Left kidney (tissue), 2 donors: ENCODE measurements around the gene FAXDC2. TPM values are rescaled to one million over a fixed set of nuclear protein-coding genes. Genes with fewer than 3 reads are reported as not detected.
"Not testable (repeated sequence)": the region's sequence is repeated elsewhere in the genome, so short reads cannot be mapped to it uniquely, and the experiment has no call there.

Experiments
- DNase-seq: peaks from one replicate; pipeline ENCODE4 v3.0.0-alpha.2; 2013
- polyA plus RNA-seq: library from polyadenylated mRNA; unstranded; fragments of 120-200 nt; gene quantifications from one replicate; pipeline ENCODE4 v1.2.1, GENCODE V29; 2013; ENCODE audit not compliant: insufficient read length

FAXDC2 gene
- polyA plus RNA-seq, 1 donor = 42.6 TPM

DNA sequence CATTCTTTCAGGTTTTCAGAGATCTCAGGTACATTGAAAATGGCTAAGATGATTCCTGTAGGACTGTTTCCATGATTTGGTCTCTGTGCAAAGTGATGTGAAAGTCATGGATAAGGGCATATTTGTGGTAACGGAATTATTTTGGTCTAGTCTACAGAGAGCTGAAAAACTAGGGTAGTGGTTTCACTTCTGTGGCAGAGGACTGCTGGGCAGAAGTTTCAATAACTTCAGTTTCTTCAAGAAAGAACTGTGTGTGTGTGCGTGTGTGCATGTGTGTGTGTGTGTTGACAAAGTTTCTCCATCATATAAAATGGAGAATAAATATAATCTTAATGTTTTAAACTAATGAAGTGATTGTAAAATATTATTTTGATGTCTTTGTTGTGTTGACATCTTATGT lies 12.4 kb upstream of the FAXDC2 start:
- no peak for DNase-seq

DNA sequence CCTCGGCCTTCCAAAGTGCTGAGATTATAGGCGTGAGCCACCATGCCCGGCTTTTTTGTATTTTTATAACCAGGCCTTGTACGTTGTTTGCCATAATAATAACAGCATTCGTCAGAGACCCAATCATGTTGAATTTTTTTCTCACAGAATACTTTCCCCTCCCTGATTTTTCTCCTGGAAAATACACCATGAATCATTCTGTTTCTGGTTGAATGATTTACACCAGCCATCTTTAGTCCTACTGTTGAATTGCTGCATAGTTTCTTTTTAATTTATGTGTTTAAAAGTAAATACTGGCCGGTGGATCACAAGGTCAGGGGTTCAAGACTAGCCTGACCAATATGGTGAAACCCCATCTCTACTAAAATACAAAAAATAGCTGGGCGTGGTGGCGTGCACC lies 11.5 kb upstream of the FAXDC2 start:
- DNase-seq = no peak

DNA sequence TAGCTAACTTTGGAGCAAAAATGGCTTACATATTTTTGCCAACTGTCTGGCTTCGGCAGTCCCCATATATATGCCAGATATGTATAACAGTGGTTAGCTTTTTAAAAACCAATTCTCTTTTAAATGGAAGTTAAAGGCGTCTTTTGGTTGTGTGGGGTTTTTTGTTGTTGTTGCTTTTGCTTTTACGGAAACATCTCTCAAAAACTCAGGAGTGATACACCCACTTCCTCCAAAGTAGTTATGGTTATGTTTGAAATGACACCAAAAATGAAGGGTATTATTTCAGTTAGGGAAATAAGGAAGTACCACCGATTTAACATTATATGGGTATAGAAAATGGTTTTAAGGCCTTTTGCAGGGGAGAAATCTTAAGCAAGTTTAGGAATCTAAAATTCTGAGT lies 10.4 kb upstream of the FAXDC2 start:
- no peak for DNase-seq

DNA sequence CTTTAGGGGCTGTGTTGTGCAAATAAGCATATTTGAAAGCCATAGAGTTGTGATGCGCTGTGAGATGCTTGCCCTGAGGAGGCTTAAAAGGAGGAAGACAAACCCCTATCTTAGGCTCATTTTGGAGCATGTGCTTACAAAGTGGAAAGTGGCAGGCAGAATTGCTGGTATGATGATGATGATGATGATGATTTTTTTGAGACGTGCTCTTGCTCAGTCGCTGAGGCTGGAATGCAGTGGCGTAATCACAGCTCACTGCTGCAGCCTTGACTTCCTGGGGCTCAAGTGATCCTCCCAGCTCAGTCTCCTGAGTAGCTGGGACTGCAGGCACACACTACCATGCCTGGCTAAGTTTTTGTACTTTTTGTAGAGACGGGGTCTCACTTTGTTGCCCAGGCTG lies 9.7 kb upstream of the FAXDC2 start:
- DNase-seq = no peak

DNA sequence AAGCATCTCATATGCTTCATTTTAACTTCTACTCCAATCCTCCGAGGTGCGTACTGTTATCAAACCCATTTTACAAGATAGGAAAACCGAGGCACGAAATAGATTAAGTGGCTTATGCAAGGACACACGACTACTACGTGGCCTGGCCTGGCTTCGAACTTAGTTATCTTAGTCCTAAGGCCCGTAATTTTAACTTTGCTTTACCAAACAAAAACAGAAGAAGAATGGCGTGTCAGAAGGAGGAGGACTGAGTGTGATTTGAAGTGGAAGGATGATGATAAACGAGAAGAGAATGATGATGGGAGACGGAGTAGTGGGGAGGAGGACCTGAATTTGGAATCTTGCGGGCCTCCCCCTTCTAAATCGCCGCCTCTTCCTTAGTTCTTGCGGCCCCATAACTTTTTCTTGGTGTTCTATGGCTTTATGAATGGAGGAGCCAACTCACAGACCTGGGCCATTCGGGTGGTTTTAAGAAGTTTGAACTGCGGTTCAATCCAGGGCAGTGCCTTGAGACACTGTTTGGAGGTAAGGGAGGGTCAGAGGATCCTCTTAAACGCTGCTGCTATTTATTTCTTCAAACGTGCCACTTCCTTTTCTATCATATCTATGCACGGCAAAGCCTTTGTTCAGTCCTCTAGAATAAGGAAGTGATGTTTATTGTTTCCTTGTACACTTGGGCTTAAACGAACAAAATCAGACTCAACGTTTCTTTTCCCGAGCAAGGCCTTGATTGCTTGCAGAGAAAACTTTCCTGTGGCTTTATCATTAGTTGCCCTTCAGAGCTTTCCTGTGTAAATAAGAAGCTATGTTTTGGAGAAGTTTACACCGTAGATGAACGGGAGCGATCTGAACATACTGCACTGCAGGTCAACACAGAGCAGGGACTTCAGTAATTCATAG lies 8.8 kb upstream of the FAXDC2 start:
- no peak for DNase-seq

DNA sequence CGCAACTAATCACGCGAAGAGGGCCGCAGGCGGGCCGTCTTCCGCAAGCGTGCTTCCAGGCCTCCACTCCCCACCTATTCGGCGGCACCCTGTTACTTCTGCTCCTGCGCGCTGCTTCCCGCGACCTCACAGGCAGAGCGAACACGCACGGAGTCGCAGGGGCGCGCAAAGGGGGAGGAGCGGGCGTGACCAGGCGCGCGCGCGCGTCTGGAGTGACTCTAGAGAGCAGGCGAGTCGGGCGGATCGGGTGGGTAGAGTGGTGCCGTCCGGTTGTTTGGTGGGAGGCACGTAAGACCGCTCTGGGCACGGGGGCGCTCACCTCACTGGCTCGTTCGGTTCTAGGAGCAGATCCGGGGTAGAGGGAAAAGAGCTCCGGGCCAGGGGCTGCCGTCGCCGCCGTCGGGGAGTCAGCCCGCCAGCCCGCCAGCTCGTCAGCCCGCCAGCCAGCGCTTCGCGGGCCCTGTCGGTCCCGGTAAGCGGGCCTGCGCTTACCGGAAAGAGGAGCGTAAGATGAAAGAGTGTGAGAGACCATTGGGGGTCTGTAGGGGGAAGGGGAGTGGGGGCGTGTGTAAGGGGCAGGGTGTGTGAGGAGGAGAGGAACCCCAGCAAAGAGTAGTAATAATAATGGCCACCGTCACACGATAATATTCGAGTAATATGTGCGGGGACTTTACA lies 8.0 kb upstream of the FAXDC2 start, which contains the start of gene CNOT8:
Gene CNOT8 (plus strand): TSS at position 331 of the 675 bp plus-strand sequence. CDS start 4,652 bp downstream, outside the sequence.
- DNase-seq = peak; percentile 97

DNA sequence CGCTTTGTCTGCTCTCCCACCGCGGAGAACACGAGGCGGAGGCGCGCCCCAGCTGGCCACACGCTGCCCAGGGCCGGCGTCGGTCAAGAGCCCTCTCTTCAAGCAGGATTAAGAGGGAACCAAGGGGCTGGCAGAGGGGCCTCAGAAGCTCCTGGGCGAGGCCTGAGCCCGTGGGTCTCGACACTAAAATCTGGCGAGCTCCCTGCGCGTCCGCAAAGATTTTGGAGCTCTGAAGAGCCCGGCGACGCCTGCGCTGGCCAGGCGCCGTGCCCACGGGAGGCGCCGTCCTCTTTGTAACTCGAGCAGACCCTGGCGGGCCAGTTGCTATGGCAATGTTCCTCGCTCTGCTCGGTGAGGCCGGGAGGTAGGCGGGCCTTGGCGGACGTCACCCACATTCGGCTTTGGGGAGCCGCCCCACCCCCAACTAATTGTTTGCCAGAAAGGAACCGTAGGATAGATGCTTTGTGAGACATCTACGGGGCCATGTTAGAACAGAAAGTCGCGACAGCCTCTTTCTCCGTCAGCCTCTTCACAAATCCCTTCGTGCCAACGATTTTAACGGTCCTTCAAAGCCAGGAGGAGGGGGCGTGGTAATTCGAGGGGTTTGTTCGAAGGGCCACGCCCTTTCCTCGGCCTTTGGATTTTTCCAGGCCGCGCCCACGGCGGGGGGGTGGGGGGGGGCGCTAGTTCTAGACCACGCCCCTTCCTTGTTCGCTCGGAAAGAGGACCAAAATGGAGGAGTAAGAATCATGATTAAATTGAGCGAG lies 7.3 kb upstream of the FAXDC2 start:
- DNase-seq = peak; percentile 96

DNA sequence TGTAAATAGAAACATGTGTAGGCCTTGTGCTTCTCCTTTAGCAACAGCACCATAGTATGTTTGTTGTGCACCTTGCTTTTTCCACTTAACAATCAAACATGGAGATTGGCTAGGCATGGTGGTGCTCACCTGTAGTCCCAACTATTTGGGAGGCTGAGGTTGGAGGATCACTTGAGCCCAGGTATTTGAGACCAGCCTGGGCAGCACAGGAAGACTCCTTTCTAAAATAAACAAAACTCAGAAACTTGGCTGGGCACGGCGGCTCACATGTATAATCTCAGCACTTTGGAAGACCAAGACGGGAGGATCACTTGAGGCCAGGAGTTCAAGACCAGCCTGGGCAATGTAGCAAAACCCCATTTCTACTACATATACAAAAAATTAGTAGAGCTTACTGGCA lies 948 bp upstream of the FAXDC2 start:
- no peak for DNase-seq

DNA sequence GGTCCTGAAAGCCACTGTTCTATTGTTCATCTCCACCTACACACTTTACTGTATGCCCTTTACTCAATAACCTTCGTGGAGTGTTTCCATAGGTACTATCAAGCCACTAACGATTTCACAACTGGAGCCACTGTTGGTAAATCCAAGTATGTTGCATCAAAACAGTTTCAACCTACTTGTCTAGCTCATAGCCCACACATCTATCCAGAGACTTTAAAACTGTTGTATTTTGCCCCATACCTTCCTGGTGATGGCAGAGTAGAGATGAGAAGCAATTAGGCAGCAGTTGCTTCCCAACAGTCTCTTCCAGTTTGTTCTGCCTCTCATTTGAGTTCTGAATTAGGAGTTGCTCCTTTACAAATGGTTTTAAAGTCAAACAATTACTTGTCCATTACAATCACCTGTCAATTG lies 607 bp downstream of the FAXDC2 start:
- no peak for DNase-seq

DNA sequence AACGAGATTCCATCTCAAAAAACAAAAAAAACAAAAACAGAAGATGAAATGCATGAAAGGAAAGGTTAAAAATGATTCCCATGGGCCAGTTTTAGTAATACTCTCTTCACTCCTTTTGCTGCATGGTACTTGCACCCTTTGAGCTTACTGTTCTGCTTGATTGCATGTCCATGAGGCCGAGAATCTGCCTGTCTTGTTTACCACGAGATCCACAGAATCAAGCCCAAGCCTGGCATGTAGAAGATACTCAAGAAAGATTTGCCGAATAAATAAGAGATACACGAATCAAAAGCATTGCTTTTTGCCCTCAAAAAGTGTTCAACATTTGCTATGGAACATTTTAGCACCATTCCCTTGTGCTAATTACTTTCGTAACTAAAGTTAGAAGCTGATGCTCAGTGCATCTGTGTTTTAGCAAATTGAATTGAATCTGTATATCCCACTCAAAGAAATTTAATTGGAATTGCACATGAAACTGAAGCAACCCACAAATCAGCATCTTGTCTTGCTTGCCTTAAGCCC lies 1.1 kb downstream of the FAXDC2 start:
- DNase-seq = no peak

DNA sequence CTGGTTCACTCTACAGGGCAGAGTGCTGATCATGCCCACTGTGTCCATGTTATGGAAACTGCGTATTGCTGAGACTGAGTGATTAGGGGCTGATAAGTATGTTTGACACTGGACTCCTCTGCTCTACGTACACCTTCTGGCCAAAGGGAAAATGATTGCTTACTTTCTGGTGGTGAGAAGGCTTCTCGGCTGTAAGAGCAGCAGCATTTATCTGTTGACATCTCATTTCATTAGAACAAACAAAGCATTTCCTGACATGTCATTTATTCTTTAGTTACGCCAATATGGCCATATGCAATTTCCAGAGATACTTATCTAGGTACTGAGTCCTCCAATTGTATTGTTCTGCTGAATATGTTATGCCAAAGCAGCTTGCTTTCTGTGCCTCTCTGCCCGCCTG lies 5.6 kb downstream of the FAXDC2 start:
- DNase-seq = no peak

DNA sequence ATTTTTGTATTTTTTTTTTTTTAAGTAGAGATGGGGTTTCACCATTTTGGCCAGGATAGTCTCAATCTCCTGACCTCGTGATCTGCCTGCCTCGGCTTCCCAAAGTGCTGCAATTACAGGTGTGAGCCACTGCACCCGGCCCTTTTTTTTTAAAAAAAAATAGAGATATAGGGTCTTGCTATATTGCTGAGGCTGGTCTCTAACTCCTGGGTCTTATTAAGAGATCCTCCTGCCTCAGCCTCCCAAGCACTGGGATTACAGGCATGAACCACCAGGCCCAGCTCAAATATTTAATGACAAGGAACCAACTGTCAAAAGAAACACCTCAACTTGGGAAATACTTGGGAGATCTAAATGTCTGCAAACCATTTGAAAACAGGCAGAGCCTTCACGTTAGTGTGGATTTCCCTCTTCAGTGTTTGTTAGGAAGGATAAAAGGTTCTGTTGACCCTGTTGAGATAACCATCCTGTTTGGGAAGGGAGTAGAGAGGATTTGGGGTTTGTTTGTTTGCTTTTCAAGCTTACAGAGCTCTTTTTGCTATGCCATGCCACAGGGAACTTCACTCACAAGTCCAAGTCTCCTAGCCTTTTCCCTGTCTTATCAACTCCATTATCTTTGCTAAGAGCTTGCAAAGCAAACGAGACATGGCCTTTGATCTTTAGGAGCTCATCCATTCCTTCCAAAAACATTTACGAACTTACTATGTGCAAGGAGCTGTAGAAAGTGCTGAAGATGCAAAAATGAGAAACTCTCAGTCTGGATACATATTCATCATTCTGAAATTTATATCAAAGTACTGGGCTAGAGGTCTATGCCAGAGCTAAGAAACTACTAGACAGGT lies 7.5 kb downstream of the FAXDC2 start:
- DNase-seq = no peak

DNA sequence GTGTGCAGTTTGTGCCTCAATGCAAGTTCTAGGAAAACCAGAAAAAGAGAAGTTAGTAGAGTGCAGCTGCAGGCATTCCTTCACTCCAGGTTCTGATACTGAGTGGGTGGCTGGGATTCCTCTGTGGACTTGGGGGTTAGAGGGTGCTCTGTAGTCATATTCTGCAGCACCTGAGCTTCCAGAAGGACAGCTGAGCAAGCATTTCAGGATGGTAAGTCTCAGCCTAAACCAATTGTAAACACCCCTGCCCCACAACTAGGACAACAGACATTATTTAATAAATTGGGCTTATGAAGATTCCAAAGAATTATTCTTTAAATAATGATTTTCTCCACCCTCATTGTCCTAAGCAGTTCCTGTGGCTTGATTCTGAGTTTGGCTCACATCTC lies 9.1 kb downstream of the FAXDC2 start:
- no peak for DNase-seq

DNA sequence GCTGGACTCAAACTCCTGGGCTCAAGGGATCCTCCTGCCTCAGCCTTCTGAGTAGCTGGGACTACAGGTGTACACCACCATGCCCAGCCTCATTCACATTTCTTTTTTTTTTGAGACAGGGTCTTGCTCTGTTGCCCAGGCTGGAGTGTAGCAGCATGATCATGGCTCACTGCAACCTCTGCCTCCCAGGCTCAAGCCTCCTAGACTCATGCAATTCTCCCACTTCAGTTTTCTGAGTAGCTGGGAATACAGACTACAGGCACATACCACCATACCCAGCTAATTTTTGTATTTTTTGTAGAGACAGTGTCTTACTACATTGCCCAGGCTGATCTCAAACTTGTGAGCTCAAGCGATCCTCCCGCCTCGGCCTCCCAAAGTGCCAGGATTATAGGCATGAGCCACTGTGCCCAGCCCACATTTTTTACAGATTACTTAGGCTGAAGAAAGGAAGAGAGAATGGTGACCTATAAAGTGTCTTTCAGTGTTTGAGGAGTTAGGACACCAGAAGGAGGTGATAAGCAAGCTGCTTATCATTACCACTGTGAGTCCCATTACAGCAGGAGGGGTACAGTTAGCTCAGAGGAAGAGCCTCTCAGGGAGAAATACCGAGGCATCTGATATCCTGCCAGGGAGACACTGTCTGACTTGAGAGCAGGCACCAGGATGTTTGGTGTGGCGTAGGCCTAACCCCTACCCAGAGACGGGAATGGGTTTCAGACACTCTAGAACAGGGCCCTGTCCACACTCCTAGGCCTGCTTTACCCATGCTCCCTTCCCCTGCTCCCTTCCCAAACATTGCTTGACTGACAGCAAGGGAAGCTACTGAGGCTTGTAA lies 9.7 kb downstream of the FAXDC2 start:
- DNase-seq = no peak

DNA sequence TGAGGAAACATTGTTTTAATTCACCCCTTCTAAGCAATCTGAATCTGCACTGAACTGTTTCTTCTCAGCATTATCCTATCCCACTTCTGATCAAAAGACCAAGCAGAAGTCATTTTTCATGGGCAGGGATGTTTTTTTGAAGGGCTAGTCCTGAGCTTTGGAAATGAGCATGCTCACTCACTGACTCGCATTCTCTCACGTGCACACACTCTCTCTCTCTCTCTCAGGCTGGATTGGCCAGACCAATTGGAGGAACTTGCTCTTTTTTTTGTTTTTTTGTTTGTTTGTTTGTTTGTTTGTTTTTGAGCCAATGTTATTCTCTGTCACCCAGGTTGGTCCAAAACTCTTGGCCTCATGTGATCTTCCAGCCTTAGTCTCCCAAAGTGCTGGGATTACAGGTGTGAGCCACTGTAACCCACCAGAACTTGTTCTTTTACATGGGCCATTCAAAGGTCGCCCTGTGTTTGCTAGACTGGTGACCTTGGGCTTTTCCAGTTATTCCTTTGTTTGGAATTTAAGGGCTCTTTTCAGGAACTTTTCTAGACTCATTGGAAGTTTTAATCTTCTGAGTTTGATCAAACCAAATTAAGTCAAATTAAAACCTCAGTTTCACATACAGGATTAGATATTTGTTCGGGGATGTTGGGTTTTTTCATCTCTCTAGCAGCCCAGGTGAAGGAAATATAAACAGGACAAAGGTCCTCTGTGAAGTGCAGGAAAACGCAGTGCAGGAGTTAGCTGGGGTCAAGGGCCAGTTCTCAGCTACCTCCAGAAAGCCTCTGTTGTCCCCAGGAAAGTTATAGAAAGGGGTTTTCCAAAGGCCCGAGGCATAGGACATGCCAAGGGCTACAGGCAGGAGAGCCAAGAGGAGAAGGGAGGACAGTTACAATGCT lies 13.1 kb downstream of the FAXDC2 start:
- no peak for DNase-seq

DNA sequence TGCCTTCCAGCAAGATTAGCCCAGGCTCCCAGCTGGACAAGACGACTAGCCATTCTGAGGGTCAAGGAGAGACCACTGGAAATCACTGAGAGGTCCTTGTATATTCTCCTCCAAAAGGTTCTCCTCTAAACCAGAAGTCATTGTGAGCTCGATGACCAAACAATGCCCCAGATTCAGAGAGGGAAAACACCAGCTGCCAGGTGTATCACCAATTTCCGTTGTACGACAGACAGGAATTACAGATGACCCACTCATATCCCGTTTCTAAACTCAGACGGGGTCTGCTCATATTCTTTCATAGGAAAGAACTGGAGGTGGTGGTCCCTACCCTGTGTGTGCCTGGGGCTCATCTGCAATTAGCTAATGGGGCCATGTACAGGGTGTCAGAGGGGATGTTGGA lies 14.2 kb downstream of the FAXDC2 start:
- no peak for DNase-seq

DNA sequence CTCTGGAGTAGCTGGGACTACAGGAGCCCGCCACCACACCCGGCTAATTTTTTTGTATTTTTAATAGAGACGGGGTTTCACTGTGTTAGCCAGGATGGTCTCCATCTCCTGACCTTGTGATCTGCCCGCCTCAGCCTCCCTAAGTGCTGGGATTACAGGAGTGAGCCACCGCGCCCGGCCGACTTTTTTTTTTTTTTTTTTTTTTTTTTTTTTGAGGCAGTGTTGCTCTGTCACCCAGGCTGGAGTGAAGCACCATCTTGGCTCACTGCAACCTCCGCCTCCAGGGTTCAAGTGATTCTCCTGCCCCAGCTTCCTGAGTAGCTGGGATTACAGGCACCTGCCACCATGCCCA lies 14.7 kb downstream of the FAXDC2 start:
- not testable (repeated sequence) for DNase-seq

DNA sequence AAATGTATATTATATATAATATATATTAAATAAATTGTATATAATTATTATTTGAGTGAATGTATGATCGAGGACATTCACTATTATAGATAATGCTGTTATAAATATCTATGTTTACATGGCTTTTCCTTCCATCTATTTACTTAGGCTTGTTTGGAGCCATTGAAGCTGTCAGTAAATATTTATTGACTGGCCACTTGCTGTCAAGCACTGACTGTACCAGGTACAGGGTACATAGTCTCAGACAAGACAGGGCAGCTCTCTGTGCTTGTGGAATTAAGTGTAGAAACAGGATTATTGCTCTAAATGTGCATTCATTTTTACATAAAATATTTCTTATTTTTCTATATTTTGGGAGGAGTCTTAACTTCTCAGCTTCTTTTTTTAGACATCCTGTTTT lies 16.4 kb downstream of the FAXDC2 start:
- DNase-seq = no peak

DNA sequence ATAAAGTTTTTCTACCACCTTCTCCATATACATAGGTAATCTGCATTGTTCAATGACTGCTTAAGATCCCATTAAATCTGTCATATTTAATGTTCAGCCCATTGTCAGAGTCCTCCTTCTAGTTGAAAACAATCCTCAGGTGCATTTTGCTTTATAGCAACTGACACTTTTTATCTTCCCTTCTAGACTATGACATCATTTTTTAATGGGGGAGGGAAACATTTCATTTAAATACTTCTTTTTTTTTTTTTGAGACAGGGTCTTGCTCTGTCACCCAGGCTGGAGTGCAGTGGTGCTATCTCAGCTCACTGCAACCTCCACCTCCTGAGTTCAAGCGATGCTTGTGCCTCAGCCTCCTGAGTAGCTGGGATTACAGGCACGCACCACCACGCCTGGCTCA lies 17.6 kb downstream of the FAXDC2 start:
- DNase-seq = not testable (repeated sequence)

DNA sequence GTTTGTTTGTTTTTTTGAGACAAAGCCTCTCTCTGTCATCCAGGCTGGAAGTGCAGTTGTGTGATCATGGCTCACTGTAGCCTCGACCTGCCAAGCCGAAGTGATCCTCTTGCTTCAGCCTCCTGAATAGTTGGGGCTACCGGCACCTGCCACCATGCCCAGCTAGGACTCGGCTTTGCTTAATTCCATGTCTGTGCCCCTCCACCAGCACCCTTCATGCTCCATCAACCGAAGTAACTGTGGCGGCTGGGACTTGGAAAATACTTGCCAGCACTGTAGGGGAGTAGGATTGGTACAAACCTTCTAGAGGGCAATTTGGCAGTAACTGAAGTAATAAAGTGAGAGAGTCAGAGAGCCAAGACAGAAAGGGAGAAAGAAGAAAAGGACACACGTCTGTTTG lies 19.0 kb downstream of the FAXDC2 start:
- DNase-seq = no peak
